Astrocyte of the spinal cord (primary cell): ENCODE measurements around the gene MBP.

Experiments
- DNase-seq: peaks from one replicate; pipeline ENCODE4 v3.0.0; 2011; ENCODE audit warnings: low read depth, low spot score
- H3K4me3 ChIP-seq: 2 replicates; pipeline ENCODE4 v1.5.1; 2011; ENCODE audit warnings: low read depth, mild to moderate bottlenecking, low read length, moderate library complexity
- CTCF ChIP-seq: IDR thresholded peaks from 2 replicates; pipeline ENCODE4 v1.5.1; 2012; ENCODE audit warnings: low read depth, mild to moderate bottlenecking, low read length, inconsistent platforms
- in situ Hi-C: cut with HindIII; loops from 2 replicates; pipeline ENCODE4 v1.10.0; 2017; ENCODE audit warnings: low sequenced_read_pairs

MBP gene

GRCh38 chr18:77106331-77106730, 26.3 kb downstream of the MBP start:
- no peak for TF ChIP-seq CTCF
- in situ Hi-C loops, result no loop called here
- no peak overlapping the region for H3K4me3 ChIP-seq
- DNase-seq, result no peak

- no peak overlapping the region for H3K4me3 ChIP-seq
- TF ChIP-seq CTCF, result no peak
- in situ Hi-C loops, result no loop called here
- DNase-seq, result no peak
Measured at GRCh38 chr18:77105680-77106079, 26.9 kb downstream of the MBP start.

GRCh38 chr18:77105028-77105427, 27.6 kb downstream of the MBP start:
- TF ChIP-seq CTCF, result no peak
- in situ Hi-C loops, result no loop called here
- no peak overlapping the region for H3K4me3 ChIP-seq
- peak; percentile 54 for DNase-seq

- in situ Hi-C loops, result no loop called here
- no peak for DNase-seq
- H3K4me3 ChIP-seq, result no peak overlapping the region
- TF ChIP-seq CTCF, result no peak
Measured at GRCh38 chr18:77103991-77104531, 28.5 kb downstream of the MBP start.

GRCh38 chr18:77103187-77103850, 29.3 kb downstream of the MBP start:
- no peak for DNase-seq
- in situ Hi-C loops, result no loop called here
- no peak overlapping the region for H3K4me3 ChIP-seq
- no peak for TF ChIP-seq CTCF

- peak; percentile 92 for DNase-seq
- in situ Hi-C loops, result no loop called here
- no peak overlapping the region for H3K4me3 ChIP-seq
- no peak for TF ChIP-seq CTCF
Measured at GRCh38 chr18:77102259-77103040, 30.1 kb downstream of the MBP start.
